Neural progenitor cell (in vitro differentiated cells): ENCODE results near the gene SNX32.

Source experiments
- EZH2 ChIP-seq: fragments of 200-600 bp; sonication (generic); IDR thresholded peaks from 2 replicates; pipeline ENCODE4 v1.6.1; 2017; ENCODE audit warnings: antibody characterized with exemption, mild to moderate bottlenecking, moderate library complexity
- EZH2phosphoT487 ChIP-seq: fragments of 200-600 bp; sonication (generic); IDR thresholded peaks from 2 replicates; pipeline ENCODE4 v1.6.1; 2017; ENCODE audit warnings: antibody characterized with exemption
- TF ChIP-seq, protein P1 (sequence below): fragments of 200-600 bp; sonication (generic); IDR thresholded peaks from 2 replicates; pipeline ENCODE4 v1.5.1; 2017; ENCODE audit warnings: antibody characterized with exemption, mild to moderate bottlenecking

DNA sequence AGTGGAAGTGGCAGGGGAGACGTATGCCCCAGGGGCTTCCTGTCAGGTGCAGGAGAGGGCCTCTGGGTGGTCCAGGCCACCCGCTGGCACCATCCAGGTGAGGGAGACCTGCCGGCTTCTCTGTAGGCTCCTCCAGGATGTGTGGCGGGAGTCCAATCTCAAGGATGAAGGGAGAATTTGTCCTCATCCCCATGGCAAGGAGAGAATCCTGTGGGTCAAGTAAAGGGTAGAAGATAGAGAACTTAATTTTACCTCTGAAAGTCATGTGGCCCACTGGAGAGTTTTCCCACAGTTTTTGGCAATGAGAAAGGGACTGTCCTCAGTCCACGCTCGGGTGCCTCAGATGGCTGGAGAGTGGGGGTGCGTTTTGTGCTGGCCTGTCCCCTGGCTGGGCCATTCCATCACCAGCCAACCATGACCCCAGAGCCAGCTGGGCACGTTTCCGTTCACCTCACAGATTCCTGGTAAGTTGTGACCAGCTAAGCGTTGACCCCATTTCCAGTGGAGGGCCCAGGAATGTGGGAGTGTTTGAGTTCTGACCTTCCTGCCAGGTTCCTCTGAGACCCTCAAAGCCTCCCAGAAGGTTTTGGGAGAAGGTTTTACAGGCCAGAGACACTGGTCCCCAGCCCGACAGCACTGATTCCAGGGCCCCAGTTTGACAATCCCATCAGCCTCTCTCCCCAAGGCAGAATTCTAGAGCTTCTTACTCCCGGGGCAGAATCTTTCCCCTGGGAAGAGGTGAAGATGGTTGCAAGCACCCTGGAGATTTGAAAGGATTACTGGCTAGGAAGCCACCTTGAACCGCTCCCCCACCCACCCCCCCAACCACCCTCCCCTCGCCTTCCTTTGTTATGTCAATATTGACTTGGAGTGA, 44.3 kb upstream of the SNX32 start:
- TF ChIP-seq, protein P1, sequence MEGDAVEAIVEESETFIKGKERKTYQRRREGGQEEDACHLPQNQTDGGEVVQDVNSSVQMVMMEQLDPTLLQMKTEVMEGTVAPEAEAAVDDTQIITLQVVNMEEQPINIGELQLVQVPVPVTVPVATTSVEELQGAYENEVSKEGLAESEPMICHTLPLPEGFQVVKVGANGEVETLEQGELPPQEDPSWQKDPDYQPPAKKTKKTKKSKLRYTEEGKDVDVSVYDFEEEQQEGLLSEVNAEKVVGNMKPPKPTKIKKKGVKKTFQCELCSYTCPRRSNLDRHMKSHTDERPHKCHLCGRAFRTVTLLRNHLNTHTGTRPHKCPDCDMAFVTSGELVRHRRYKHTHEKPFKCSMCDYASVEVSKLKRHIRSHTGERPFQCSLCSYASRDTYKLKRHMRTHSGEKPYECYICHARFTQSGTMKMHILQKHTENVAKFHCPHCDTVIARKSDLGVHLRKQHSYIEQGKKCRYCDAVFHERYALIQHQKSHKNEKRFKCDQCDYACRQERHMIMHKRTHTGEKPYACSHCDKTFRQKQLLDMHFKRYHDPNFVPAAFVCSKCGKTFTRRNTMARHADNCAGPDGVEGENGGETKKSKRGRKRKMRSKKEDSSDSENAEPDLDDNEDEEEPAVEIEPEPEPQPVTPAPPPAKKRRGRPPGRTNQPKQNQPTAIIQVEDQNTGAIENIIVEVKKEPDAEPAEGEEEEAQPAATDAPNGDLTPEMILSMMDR = no peak
- TF ChIP-seq EZH2phosphoT487 = no peak
- no peak for TF ChIP-seq EZH2
